BJ (cell line): ENCODE data around the gene MBOAT7. TPM values are rescaled to one million over a fixed set of nuclear protein-coding genes. Genes with fewer than 3 reads are reported as not detected.

Experiments
- CTCF ChIA-PET: fragments of 350-600 bp; formaldehyde crosslinking; extraction: SDS; loops from one replicate; lab custom pipeline; 2021; ENCODE audit warnings: antibody characterized with exemption, inconsistent platforms; lab: Yijun Ruan, JAX
- POLR2A ChIA-PET: fragments of 300-600 bp; sonication (Branson Sonifier 250); formaldehyde crosslinking; extraction: SDS; loops from one replicate; lab custom pipeline; 2021; ENCODE audit warnings: antibody characterized with exemption; lab: Charles Lee
- DNase-seq: peaks from one replicate; pipeline ENCODE4 v3.0.0-alpha.2; 2011; ENCODE audit warnings: low read depth
- H3K27me3 ChIP-seq: 2 replicates; pipeline ENCODE4 v1.6.0; 2011; ENCODE audit warnings: low read length; ENCODE audit not compliant: control insufficient read depth, insufficient read depth
- H3K36me3 ChIP-seq: 2 replicates; pipeline ENCODE4 v1.5.1; 2011; ENCODE audit warnings: low read length; ENCODE audit not compliant: control insufficient read depth, insufficient read depth
- H3K4me3 ChIP-seq: 2 replicates; pipeline ENCODE4 v1.5.1; 2011; ENCODE audit warnings: low read depth, mild to moderate bottlenecking, control low read depth, low read length
- CTCF ChIP-seq: IDR thresholded peaks from 2 replicates; pipeline ENCODE4 v1.5.1; 2011; ENCODE audit warnings: low read depth, mild to moderate bottlenecking, control low read depth, inconsistent platforms, low read length, moderate library complexity; ENCODE audit not compliant: insufficient read depth
- polyA plus RNA-seq: library from polyadenylated mRNA; depleted of rRNA; stranded (reverse); fragments of >200 nt; gene quantifications from 2 replicates; pipeline ENCODE4 v1.2.3, GENCODE V29; 2011

The MBOAT7 gene
- polyA plus RNA-seq, 1 experiment: 101 TPM

GRCh38 chr19:54156490-54156889, 32.9 kb downstream of the MBOAT7 start:
- no peak overlapping the region for H3K4me3 ChIP-seq
- DNase-seq: no peak
- peaks cover 35% of the 10 kb centered on the region for H3K36me3 ChIP-seq
- TF ChIP-seq CTCF: no peak
- H3K27me3 ChIP-seq: no peaks in the 10 kb centered on the region
- ChIA-PET CTCF (interaction anchor here (1.2 to 2.1 kb wide), 2 partner anchors 12 to 14 kb away, joined by 4 to 5 read pairs; no protein-coding TSS in a partner anchor), POLR2A (interaction anchor here (0.6 kb wide), 1 partner anchor 19 kb away, joined by 3 read pairs; no protein-coding TSS in a partner anchor)

GRCh38 chr19:54155694-54156093, 33.7 kb downstream of the MBOAT7 start:
- Histone ChIP-seq H3K27me3 (no peaks in the 10 kb centered on the region), H3K36me3 (peaks cover 40% of the 10 kb centered on the region), H3K4me3 (no peak overlapping the region)
- CTCF ChIA-PET: interaction anchor here (0.6 to 2.1 kb wide), 2 partner anchors 11 to 13 kb away, joined by 3 to 5 read pairs; no protein-coding TSS in a partner anchor
- POLR2A ChIA-PET: no interaction called here
- no peak for TF ChIP-seq CTCF
- no peak for DNase-seq

- POLR2A ChIA-PET: no interaction called here
Observed at GRCh38 chr19:54154603-54155345, 34.6 kb downstream of the MBOAT7 start.

GRCh38 chr19:54153731-54154326, 35.6 kb downstream of the MBOAT7 start:
- ChIA-PET POLR2A (no interaction called here), CTCF (interaction anchor here (0.8 kb wide), 1 partner anchor 17 kb away, joined by 4 read pairs; no protein-coding TSS in a partner anchor)
- no peak for TF ChIP-seq CTCF
- H3K27me3 ChIP-seq: no peaks in the 10 kb centered on the region
- H3K4me3 ChIP-seq: no peak overlapping the region
- no peak for DNase-seq
- H3K36me3 ChIP-seq: peaks cover 54% of the 10 kb centered on the region

More at GRCh38 chr19:54154603-54155345, 34.6 kb downstream of the MBOAT7 start:
- H3K27me3 ChIP-seq: no peaks in the 10 kb centered on the region
- CTCF ChIA-PET: no interaction called here
- TF ChIP-seq CTCF: no peak
- no peak for DNase-seq
- H3K36me3 ChIP-seq: peaks cover 46% of the 10 kb centered on the region
- no peak overlapping the region for H3K4me3 ChIP-seq

GRCh38 chr19:54152878-54153524, 36.4 kb downstream of the MBOAT7 start:
- ChIA-PET CTCF (interaction anchor here (0.8 kb wide), 1 partner anchor 16 kb away, joined by 4 read pairs; no protein-coding TSS in a partner anchor), POLR2A (no interaction called here)
- DNase-seq: no peak
- TF ChIP-seq CTCF: no peak
- no peaks in the 10 kb centered on the region for H3K27me3 ChIP-seq
- H3K4me3 ChIP-seq: no peak overlapping the region
- peaks cover 58% of the 10 kb centered on the region for H3K36me3 ChIP-seq
